ENCODE measurements around the gene CTPS2. TPM values are rescaled to one million over a fixed set of nuclear protein-coding genes. Genes with fewer than 3 reads are reported as not detected.

The CTPS2 gene

DNA sequence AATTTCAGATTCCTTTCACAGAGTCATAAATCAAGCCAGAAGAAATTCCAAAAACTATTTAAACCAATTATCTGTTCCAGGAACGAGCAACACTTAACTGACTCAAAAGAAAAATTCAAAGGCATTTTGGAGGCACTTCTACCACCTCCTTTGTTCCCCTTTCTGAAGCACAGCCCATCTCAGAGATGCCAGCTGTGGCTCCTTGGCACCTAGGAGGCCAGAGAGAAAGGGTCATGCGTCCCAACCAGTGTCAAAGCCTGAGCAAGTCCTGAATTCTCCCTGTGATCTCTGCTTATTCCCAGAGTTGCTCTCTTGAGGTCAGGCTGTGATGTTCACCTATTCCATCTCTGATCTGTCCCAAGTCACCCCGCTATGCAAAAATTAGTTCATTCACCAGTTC is 167.5 kb downstream of the CTPS2 start:
- Histone ChIP-seq H4K91ac (ENCODE audit: low read depth, low read length, poor library complexity) (no peak overlapping the region), H3K23ac (ENCODE audit: low read depth, low read length, poor library complexity) (no peak overlapping the region), H3K79me1 (ENCODE audit: low read depth, low read length) (no peaks in the 10 kb centered on the region), H3K36me3 (replicated peaks in 1 of 2; ENCODE audit: control insufficient read depth in 2 of 2, insufficient read depth in 2 of 2, low read length in 2 of 2) (no peaks in the 10 kb centered on the region), H2BK120ac (ENCODE audit: low read depth, low read length) (no peak overlapping the region), H3K9ac (ENCODE audit: low read depth, low read length, poor library complexity) (no peak overlapping the region), H3K27ac (replicated peaks; ENCODE audit: low read length) (no peak overlapping the region), H2BK15ac (ENCODE audit: low read length) (no peak overlapping the region), H2BK12ac (ENCODE audit: low read length) (no peak overlapping the region), H3K9me3 (replicated peaks in 1 of 2; ENCODE audit: control insufficient read depth in 2 of 2, insufficient read depth in 1 of 2, low read depth in 1 of 2, low read length in 2 of 2) (no peaks in the 10 kb centered on the region), H3K27me3 (ENCODE audit: control insufficient read depth in 3 of 3, insufficient read depth in 3 of 3, low read depth in 1 of 3, low read length in 3 of 3) (peaks cover 0 to 6% (median 0%) of the 10 kb centered on the region in 3 experiments), H3K14ac (ENCODE audit: low read length) (no peak overlapping the region), H2AFZ (ENCODE audit: low read length) (no peak overlapping the region), H2BK5ac (ENCODE audit: low read length) (no peak overlapping the region), H3K4me1 (ENCODE audit: control insufficient read depth in 2 of 2, insufficient read depth in 1 of 2, low read depth in 1 of 2, low read length in 2 of 2) (no peaks in the 10 kb centered on the region), H2AK5ac (ENCODE audit: low read depth, low read length) (no peak overlapping the region), H3K18ac (ENCODE audit: low read length) (no peak overlapping the region), H3K4me2 (ENCODE audit: insufficient read depth, low read length, poor library complexity, severe bottlenecking) (no peak overlapping the region), H3K4me3 (ENCODE audit: low read length in 2 of 2) (no peak overlapping the region), H3K4ac (ENCODE audit: low read length) (no peak overlapping the region), H4K8ac (ENCODE audit: low read depth, low read length) (no peak overlapping the region)
- WGBS, 2 donors (ENCODE audit: extremely low coverage in 2 of 2, insufficient read length in 2 of 2, insufficient replicate concordance in 1 of 2), result no CpG with 5 or more reads among the region's 3 CpGs
- no peak for DNase-seq (ENCODE audit: low spot score)

Small RNA genes within 50 kb of the gene (small RNA-seq; reads per million reads assigned to genes)
- gene MIR548AM (ENCODE audit: insufficient read depth), result not detected

Measured in neuronal stem cell (in vitro differentiated cells).